ENCODE measurements around the gene KCNB1.
"Not testable (repeated sequence)": the region's sequence is repeated elsewhere in the genome, so short reads cannot be mapped to it uniquely, and the experiment has no call there.

Gene KCNB1

DNA sequence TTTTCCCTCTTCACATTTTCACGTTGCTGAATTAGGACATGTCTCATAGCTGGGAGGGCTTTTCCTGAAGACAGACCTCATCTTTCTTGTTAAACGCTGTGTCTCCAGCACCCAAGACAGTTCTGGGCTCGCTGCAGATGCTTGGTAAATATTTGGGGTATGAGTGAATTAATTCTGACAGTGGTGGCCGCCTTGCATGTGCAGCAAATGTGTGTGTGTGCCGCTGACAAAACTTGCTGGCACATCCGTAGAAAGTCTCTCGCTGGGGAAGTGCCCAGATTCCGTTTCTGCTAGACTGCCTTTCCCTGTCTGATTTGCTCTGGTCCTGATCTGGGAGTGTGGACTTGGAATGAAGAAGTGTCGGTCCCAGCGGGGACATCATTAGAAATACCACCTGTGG is 156.4 kb downstream of the KCNB1 start:
- peak in 1 of 51 donors; percentile 21 for DNase-seq

DNA sequence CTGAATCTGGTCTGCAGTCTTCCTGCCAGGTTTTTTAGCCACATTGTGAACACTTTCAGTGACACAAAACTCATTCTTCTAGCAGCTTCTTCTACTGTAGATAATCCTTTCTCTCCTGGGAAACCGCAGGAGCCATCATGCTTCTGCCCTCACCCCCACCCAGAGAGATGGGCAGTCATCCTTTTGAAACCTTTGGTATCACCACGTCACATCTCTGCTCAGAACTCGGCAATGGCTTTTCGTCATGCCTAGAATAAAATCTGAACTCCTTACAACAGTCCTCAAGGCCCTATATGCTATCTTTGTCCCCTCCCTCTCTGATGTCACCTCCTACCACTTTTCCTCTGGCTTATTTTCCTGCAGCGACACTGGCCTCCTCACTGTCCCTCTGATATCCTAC is 158.2 kb downstream of the KCNB1 start:
- DNase-seq = no peak

DNA sequence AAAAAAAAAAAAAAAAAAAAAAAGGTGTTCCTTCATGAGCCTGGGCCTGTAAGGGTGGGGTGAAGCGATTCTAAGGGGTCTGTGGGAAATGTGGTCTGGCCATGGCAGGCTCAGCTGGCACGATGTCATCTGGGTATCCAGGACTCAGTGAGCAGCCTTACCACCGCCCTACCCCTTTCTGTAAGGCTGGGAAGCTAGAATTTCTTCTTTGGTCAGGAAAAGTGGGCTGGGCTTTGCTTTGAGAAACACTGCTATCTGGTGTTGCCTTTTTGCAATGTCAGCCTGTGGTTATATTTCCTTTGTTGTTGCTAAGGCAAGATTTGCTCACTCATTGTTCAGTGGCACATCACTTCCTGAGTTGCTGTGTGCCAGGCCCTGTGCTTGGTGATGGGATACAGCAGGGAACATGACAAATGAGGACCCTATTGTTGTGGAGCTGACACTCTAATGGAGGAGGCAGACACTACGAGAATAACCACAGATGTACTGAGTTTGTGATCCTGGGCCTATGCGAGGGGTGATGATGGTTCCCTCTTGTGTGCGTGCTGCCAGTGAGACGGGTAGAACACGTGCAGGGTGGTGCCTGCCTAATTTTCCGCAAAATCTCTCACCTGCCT is 158.7 kb downstream of the KCNB1 start:
- peak in 3 of 51 donors; percentile 9 to 36 (median 19) for DNase-seq

DNA sequence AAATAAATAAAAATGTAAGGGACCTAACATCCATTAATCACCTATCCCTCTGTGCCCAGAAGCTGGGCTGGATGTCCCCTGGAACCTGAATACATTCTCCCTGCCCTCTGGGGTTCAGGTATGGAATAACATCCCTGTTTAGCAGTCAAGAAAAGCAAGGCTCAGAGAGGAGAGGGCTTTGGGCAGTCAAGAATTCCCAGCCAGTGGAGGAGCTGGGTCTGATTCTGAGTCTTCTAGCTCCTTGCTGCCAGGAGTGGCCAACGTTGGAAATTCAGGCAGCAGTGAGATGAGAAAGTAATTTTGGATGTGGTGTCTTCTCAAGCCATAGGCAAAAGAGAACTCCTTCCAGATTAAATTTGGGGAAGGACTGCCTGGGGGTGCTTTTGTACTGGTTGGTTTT is 162.0 kb downstream of the KCNB1 start:
- peak in 4 of 51 donors; percentile 10 to 37 (median 18) for DNase-seq

GRCh38 chr20:49319208-49319809 is 163.2 kb downstream of the KCNB1 start:
- DNase-seq = no peak

GRCh38 chr20:49318430-49319207 is 163.8 kb downstream of the KCNB1 start:
- peak in 6 of 51 donors; percentile 10 to 22 (median 14) for DNase-seq

DNA sequence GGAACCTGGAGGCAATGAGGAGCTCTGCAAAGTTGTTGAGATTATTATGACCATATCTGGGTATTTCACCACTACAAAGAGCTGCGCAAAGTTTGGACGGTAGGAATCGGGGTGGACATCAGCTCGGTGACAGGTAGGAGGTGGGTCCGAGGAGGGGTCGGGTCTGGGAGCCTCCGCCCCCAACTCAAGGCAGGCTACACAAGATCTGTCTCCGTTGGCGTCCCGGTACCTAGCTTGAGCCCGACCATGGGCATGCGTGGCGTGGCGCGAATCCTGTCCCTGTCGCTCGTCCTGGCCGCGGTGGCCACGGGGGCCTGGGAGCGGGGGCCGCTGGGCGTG is 164.4 kb downstream of the KCNB1 start:
- DNase-seq = no peak

- no peak for DNase-seq
These were observed 165.8 kb downstream of the KCNB1 start for GRCh38 chr20:49316704-49317103.

DNA sequence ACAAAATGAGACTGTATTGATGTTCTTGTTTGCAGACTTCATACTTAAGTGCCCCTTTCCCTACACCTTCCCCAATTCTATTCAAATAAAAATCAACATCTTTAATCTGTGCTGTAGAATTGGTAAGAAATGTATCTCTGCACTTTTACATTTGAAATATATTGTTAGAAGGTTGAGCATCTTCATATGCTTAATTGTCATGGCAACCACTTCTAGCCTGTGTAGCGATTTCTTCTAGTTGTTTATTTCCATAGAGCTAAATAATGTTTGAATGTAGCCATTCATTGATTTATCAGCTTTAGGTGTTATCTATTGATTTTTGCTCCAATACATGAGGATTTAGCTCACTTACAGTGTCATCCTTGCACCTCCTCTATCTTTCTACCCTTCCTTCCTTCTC is 166.9 kb downstream of the KCNB1 start:
- DNase-seq = no peak

- not testable (repeated sequence) for DNase-seq
These were observed 168.4 kb downstream of the KCNB1 start for GRCh38 chr20:49314052-49314451.
